ENCODE measurements around the gene NDC80. TPM values are rescaled to one million over a fixed set of nuclear protein-coding genes. Genes with fewer than 3 reads are reported as not detected.
"Not testable (repeated sequence)": the region's sequence is repeated elsewhere in the genome, so short reads cannot be mapped to it uniquely, and the experiment has no call there.

The NDC80 gene
- total RNA-seq, 2 donors from 2014 or later, result 82.0 to 113 TPM

DNA sequence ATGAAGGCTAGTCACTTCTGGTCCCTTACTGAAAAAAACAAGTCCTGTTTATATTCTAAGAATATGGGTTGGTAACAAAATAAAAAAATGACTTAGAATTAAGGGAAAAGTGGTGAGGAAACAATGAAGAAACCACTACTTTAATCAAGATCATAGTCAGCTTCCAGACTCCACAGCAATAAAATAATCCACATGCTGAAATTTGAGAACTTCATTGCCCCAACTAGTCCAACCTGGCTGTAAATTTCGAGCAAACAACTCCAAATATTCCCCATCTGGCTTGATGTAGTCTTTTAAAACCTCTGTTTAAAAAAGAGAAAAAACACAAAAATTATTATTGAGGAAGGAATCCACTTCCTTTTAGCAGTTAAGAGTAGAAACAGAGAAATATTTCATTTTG is 32.5 kb upstream of the NDC80 start:
- no peak overlapping the region for H3K4me3 Mint-ChIP-seq

GRCh38 chr18:2540575-2540974 is 30.8 kb upstream of the NDC80 start:
- no peak overlapping the region for H3K27ac Mint-ChIP-seq
- ATAC-seq (replicated peaks in 1 of 2), result no peak

More for the DNA sequence above, 32.5 kb upstream of the NDC80 start:
- Mint-ChIP-seq H3K27me3 (ENCODE audit: low read depth) (no peaks in the 10 kb centered on the region), H3K27ac (no peak overlapping the region), H3K36me3 (ENCODE audit: insufficient read depth in 2 of 2) (peaks cover 0 to 3% of the 10 kb centered on the region in 2 donors), H3K4me1 (ENCODE audit: low read depth) (no peaks in the 10 kb centered on the region), H3K9me3 (peaks cover 0 to 1% of the 10 kb centered on the region in 2 donors)
- no peak for ATAC-seq (replicated peaks in 1 of 2)
- DNase-seq, result no peak

DNA sequence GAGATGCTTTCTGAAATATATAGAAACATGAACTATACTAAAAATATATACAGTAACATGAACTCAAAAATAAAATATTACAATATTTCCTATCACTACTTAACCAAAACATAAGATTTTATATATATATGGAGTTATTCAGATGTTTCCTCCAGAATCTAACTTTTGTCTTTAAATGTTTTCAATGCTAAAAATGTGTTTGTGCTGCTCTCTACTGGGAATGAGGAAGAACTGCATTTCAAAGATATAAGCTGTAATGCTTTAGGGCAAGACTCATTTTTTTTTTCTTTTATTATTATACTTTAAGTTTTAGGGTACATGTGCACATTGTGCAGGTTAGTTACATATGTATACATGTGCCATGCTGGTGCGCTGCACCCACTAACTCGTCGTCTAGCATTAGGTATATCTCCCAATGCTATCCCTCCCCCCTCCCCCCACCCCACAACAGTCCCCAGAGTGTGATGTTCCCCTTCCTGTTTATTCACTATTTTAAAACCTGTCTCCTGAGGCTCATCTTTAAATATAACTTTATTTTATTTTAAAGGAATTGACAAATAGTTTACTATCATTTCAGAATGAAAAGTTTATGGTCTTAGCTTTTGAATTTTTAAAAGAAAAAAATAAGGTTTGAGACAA is 29.3 kb upstream of the NDC80 start:
- not testable (repeated sequence) for ATAC-seq (replicated peaks in 1 of 2); H3K27me3 Mint-ChIP-seq (ENCODE audit: low read depth); H3K36me3 Mint-ChIP-seq (ENCODE audit: insufficient read depth in 2 of 2); H3K4me3 Mint-ChIP-seq; H3K9me3 Mint-ChIP-seq; DNase-seq; H3K27ac Mint-ChIP-seq; H3K4me1 Mint-ChIP-seq (ENCODE audit: low read depth)

More at GRCh38 chr18:2540575-2540974, 30.8 kb upstream of the NDC80 start:
- Mint-ChIP-seq H3K4me1 (ENCODE audit: low read depth) (no peaks in the 10 kb centered on the region), H3K9me3 (no peaks in the 10 kb centered on the region), H3K36me3 (ENCODE audit: insufficient read depth in 2 of 2) (peaks cover 0 to under 1% of the 10 kb centered on the region in 2 donors), H3K27me3 (ENCODE audit: low read depth) (no peaks in the 10 kb centered on the region), H3K4me3 (no peak overlapping the region)
- no peak for DNase-seq

GRCh38 chr18:2545155-2545554 is 26.2 kb upstream of the NDC80 start:
- ATAC-seq (replicated peaks in 1 of 2) (no peak), DNase-seq (no peak)
- Mint-ChIP-seq H3K27me3 (ENCODE audit: low read depth) (no peaks in the 10 kb centered on the region), H3K4me3 (no peak overlapping the region), H3K9me3 (no peaks in the 10 kb centered on the region), H3K4me1 (ENCODE audit: low read depth) (no peaks in the 10 kb centered on the region), H3K36me3 (ENCODE audit: insufficient read depth in 2 of 2) (peaks cover 0 to 2% of the 10 kb centered on the region in 2 donors), H3K27ac (no peak overlapping the region)

DNA sequence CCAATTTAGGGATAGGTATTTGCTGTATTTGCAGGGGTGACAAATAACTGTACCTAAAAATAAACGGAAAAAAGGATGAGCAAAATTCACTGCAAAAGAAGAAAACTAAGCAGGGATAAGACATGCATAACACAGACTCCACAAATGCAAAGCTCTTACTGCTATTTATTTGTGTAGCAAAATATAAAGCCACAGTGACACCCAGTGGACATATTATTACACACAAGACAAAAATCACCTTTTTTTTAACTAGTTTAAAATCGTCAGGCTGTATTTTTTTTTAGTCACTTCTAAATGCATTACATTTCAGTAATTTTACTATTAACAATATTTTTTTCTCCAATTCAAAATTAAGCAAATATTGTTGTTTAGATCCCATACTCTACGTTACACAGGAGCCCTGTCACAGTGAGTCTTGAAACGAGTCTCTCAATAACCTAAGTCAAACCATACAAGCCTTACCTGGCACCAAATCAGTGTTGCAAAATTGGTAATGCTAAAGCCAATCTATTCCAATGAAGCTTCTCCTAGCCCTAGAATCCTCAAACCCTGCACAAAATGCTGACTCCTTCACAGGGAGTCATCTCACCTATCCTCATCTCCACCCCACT is 23.8 kb upstream of the NDC80 start:
- Mint-ChIP-seq H3K4me3 (no peak overlapping the region), H3K9me3 (no peaks in the 10 kb centered on the region), H3K36me3 (ENCODE audit: insufficient read depth in 2 of 2) (peaks cover 0 to 8% of the 10 kb centered on the region in 2 donors), H3K27ac (no peak overlapping the region), H3K27me3 (ENCODE audit: low read depth) (no peaks in the 10 kb centered on the region), H3K4me1 (ENCODE audit: low read depth) (no peaks in the 10 kb centered on the region)
- DNase-seq, result no peak
- no peak for ATAC-seq (replicated peaks in 1 of 2)

DNA sequence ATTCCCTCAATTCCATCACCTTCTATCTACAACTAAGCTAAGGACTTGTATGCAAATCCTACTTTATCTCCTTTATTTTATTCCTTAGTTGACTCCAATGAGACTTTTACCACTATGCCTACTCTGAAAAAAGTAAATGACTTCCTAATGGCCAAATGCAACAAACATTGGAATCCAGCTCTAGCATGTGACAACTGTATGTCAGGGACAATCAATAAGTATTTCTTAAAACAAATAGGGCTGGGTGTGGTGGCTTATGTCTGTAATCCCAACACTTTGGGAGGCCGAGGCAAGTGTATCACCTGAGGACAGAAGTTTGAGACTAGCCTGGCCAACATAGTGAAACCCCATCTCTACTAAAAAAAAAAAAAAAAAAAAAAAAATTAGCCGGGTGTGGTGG is 21.9 kb upstream of the NDC80 start:
- Mint-ChIP-seq H3K27me3 (ENCODE audit: low read depth) (no peaks in the 10 kb centered on the region), H3K9me3 (no peaks in the 10 kb centered on the region), H3K27ac (no peak overlapping the region), H3K4me1 (ENCODE audit: low read depth) (no peaks in the 10 kb centered on the region), H3K4me3 (no peak overlapping the region), H3K36me3 (ENCODE audit: insufficient read depth in 2 of 2) (peaks cover 0 to 8% of the 10 kb centered on the region in 2 donors)
- ATAC-seq (replicated peaks in 1 of 2) (no peak), DNase-seq (no peak)

DNA sequence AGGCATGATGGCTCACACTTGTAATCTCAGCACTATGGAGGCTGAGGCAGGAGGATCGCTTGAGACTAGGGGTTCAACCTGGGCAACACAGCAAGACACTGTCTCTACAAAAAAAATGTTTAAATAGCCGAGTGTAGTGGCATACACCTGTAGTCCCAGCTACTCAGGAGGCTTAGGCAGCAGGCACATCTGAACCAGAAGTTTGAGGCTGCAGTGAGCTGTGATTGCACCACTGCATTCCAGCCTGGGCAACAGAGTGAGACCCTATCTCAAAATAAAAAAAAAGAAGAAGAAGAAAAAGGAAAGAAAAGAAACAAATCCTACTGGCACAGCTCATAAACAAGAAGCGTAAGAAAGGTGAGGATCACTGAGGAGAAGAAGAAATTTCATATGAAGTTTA is 19.9 kb upstream of the NDC80 start:
- DNase-seq (no peak), ATAC-seq (replicated peaks in 1 of 2) (no peak)
- no peak overlapping the region for H3K4me3 Mint-ChIP-seq
- H3K27ac Mint-ChIP-seq, result no peak overlapping the region
- H3K9me3 Mint-ChIP-seq, result no peaks in the 10 kb centered on the region
- no peaks in the 10 kb centered on the region for H3K4me1 Mint-ChIP-seq (ENCODE audit: low read depth)
- H3K36me3 Mint-ChIP-seq (ENCODE audit: insufficient read depth in 2 of 2), result peaks cover 0 to 8% of the 10 kb centered on the region in 2 donors
- no peaks in the 10 kb centered on the region for H3K27me3 Mint-ChIP-seq (ENCODE audit: low read depth)

DNA sequence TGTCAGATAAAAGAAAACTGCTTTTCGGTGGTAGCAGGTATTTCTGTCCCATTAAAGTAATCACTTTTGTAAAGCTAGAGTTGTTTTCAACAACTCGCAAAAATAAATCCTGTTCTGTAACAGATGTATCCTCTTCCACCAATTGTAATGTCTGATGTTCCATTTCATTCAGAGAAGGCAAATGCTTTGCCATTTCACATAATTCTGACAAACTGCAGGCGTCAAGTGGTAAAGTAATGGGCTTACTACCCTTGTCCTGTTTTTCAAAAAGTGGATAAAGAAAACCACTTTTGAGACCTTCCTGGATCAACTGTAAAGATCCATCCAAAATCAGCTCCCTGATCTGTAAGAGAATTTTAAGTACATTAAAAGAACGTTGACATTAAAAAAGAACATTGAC is 16.7 kb upstream of the NDC80 start:
- ATAC-seq (replicated peaks in 1 of 2), result no peak

DNA sequence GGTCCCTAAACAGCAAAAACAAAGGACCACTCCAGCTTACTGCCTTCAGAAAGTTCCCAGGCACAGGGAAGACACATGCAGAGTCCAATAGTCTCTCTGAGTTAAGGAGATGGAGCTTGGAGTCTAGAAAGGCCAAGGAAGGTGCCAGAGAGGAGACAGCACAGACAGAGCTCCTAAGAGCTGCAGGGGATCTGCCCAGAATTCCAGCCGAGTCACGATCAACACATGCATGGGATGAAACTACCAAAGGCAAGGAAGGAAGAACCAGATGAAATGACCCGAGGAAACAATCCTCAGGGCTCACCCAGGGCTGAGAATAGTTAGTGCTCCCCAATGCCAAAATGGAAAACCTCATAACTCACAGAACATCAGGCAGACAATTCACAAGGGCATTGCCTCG is 15.5 kb upstream of the NDC80 start:
- no peaks in the 10 kb centered on the region for H3K4me1 Mint-ChIP-seq (ENCODE audit: low read depth)
- H3K27ac Mint-ChIP-seq, result no peak overlapping the region
- peaks cover 0 to 3% of the 10 kb centered on the region in 2 donors for H3K36me3 Mint-ChIP-seq (ENCODE audit: insufficient read depth in 2 of 2)
- no peaks in the 10 kb centered on the region for H3K9me3 Mint-ChIP-seq
- no peak overlapping the region for H3K4me3 Mint-ChIP-seq
- ATAC-seq (replicated peaks in 1 of 2), result no peak
- no peaks in the 10 kb centered on the region for H3K27me3 Mint-ChIP-seq (ENCODE audit: low read depth)
- DNase-seq, result no peak

More for the DNA sequence above, 16.7 kb upstream of the NDC80 start:
- H3K4me3 Mint-ChIP-seq, result no peak overlapping the region
- no peak overlapping the region for H3K27ac Mint-ChIP-seq
- no peaks in the 10 kb centered on the region for H3K27me3 Mint-ChIP-seq (ENCODE audit: low read depth)
- no peak for DNase-seq
- H3K36me3 Mint-ChIP-seq (ENCODE audit: insufficient read depth in 2 of 2), result peaks cover 0 to 8% of the 10 kb centered on the region in 2 donors
- no peaks in the 10 kb centered on the region for H3K9me3 Mint-ChIP-seq
- H3K4me1 Mint-ChIP-seq (ENCODE audit: low read depth), result no peaks in the 10 kb centered on the region

- Mint-ChIP-seq H3K36me3 (ENCODE audit: insufficient read depth in 2 of 2) (peaks cover 0 to 6% of the 10 kb centered on the region in 2 donors), H3K27ac (no peak overlapping the region), H3K9me3 (no peaks in the 10 kb centered on the region), H3K4me3 (no peak overlapping the region), H3K27me3 (ENCODE audit: low read depth) (no peaks in the 10 kb centered on the region), H3K4me1 (ENCODE audit: low read depth) (no peaks in the 10 kb centered on the region)
- ATAC-seq (replicated peaks in 1 of 2), result no peak
- no peak for DNase-seq
Observed at GRCh38 chr18:2557536-2557935, 13.8 kb upstream of the NDC80 start.

- no peak for DNase-seq
- Mint-ChIP-seq H3K4me3 (no peak overlapping the region), H3K27me3 (ENCODE audit: low read depth) (no peaks in the 10 kb centered on the region), H3K9me3 (no peaks in the 10 kb centered on the region), H3K27ac (no peak overlapping the region), H3K36me3 (ENCODE audit: insufficient read depth in 2 of 2) (peaks cover 0 to 11% of the 10 kb centered on the region in 2 donors), H3K4me1 (ENCODE audit: low read depth) (no peaks in the 10 kb centered on the region)
- no peak for ATAC-seq (replicated peaks in 1 of 2)
Observed at GRCh38 chr18:2559249-2559648, 12.1 kb upstream of the NDC80 start.

GRCh38 chr18:2564373-2564772 is 7.0 kb upstream of the NDC80 start:
- ATAC-seq (replicated peaks in 1 of 2) (no peak), DNase-seq (no peak)
- H3K36me3 Mint-ChIP-seq (ENCODE audit: insufficient read depth in 2 of 2), result peaks cover 7 to 23% of the 10 kb centered on the region in 2 donors
- peaks cover 29% of the 10 kb centered on the region for H3K4me1 Mint-ChIP-seq (ENCODE audit: low read depth)
- no peak overlapping the region for H3K27ac Mint-ChIP-seq
- no peak overlapping the region for H3K4me3 Mint-ChIP-seq
- H3K27me3 Mint-ChIP-seq (ENCODE audit: low read depth), result no peaks in the 10 kb centered on the region
- H3K9me3 Mint-ChIP-seq, result no peaks in the 10 kb centered on the region

DNA sequence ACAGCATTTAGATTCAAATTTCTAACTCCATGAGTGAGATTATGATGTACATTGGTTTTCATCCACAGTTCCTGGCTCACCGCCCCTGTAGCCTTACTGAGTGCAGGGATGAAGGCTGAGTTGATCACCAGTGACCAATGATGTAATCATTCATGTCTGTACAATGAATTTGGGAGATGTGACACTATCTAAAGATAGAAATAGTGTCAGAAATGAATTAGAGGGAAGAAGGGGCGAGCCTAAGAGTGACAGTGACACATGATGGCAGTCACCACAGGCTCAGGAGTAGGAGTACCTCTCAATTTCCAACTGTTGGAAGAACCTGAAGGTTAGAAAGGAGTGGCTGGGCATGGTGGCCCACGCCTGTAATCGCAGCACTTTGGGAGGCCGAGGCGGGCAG is 3.2 kb upstream of the NDC80 start:
- ATAC-seq (replicated peaks in 1 of 2), result no peak

DNA sequence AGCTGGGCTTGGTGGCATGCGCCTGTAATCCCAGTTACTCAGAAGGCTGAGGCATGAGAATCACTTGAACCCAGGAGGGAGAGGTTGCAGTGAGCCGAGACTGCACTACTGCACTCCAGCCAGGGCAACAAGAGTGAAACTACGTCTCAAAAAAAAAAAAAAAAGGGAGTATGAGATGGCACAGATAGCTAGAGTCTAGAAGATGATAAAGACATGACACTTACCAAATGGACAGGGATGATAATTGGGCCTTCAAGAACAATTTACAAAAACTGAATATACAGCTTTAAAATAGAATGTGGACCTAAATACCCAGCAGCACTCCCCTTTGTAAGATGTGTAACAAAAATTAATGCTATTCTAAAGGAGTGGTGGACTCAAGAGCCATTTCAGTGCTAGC is 2.8 kb upstream of the NDC80 start:
- H3K4me3 Mint-ChIP-seq, result peak overlapping the region; percentile 97 to 100
- no peaks in the 10 kb centered on the region for H3K9me3 Mint-ChIP-seq
- H3K4me1 Mint-ChIP-seq (ENCODE audit: low read depth), result peaks cover 59% of the 10 kb centered on the region

More for the DNA sequence above, 3.2 kb upstream of the NDC80 start:
- peak overlapping the region; percentile 43 to 47 for H3K4me3 Mint-ChIP-seq
- peaks cover 56% of the 10 kb centered on the region for H3K4me1 Mint-ChIP-seq (ENCODE audit: low read depth)
- H3K27me3 Mint-ChIP-seq (ENCODE audit: low read depth), result no peaks in the 10 kb centered on the region
- peaks cover 19 to 22% of the 10 kb centered on the region in 2 donors for H3K36me3 Mint-ChIP-seq (ENCODE audit: insufficient read depth in 2 of 2)
- H3K27ac Mint-ChIP-seq, result peak overlapping the region; percentile 61
- no peaks in the 10 kb centered on the region for H3K9me3 Mint-ChIP-seq
- no peak for DNase-seq

More for the DNA sequence above, 2.8 kb upstream of the NDC80 start:
- DNase-seq (no peak), ATAC-seq (replicated peaks in 1 of 2) (no peak)
- Mint-ChIP-seq H3K36me3 (ENCODE audit: insufficient read depth in 2 of 2) (peaks cover 19 to 25% of the 10 kb centered on the region in 2 donors), H3K27me3 (ENCODE audit: low read depth) (no peaks in the 10 kb centered on the region), H3K27ac (peak overlapping the region; percentile 11)
